Gastrocnemius medialis (tissue), 4 donors: Measurements from ENCODE around the gene SPAG5. TPM values are rescaled to one million over a fixed set of nuclear protein-coding genes. Genes with fewer than 3 reads are reported as not detected.

Source experiments
- ATAC-seq, 2 donors: fragments of 150-250 bp; one replicate each; pipeline ENCODE4 v1.9.1; 2016
- DNase-seq, 2 donors: peaks; one replicate each; pipeline ENCODE4 v3.0.0-alpha.2; 2019
- H3K27ac ChIP-seq, 4 donors: fragments of 200-600 bp; sonication (generic); 1 replicate in 1 of 4; 2 replicates in 3 of 4; pipeline ENCODE4 v1.5.1; 2016 to 2018; ENCODE audit warnings: mild to moderate bottlenecking in 2 of 4, moderate library complexity in 1 of 4
- H3K27me3 ChIP-seq, 3 donors: fragments of 200-600 bp; sonication (generic) in 2 of 3; 1 replicate in 1 of 3; 2 replicates in 2 of 3; pipeline versions ENCODE4 v1.5.1 to v1.6.0; 2016 to 2019; ENCODE audit warnings: mild to moderate bottlenecking in 1 of 3, moderate library complexity in 1 of 3
- H3K36me3 ChIP-seq, 2 donors: fragments of 200-600 bp; sonication (generic) in 1 of 2; one replicate each; pipeline ENCODE4 v1.5.1; 2017 to 2018
- H3K4me1 ChIP-seq, 2 donors: fragments of 200-600 bp; sonication (generic) in 1 of 2; one replicate each; pipeline ENCODE4 v1.5.1; 2016 to 2017; ENCODE audit warnings: mild to moderate bottlenecking in 2 of 2
- H3K4me3 ChIP-seq, 4 donors: fragments of 200-600 bp; sonication (generic) in 3 of 4; 1 replicate in 1 of 4; 2 replicates in 3 of 4; pipeline ENCODE4 v1.5.1; 2016 to 2019; ENCODE audit warnings: mild to moderate bottlenecking in 2 of 4
- H3K9me3 ChIP-seq, 3 donors: fragments of 200-600 bp; sonication (generic) in 2 of 3; 1 replicate in 1 of 3; 2 replicates in 2 of 3; pipeline ENCODE4 v1.5.1; 2016 to 2019
- CTCF ChIP-seq, 5 experiments: fragments of 450-650 bp in 3 of 5; fragments of 200-600 bp in 2 of 5; sonication (generic) in 2 of 5; IDR thresholded peaks in 4 of 5; conservative IDR thresholded peaks in 1 of 5; 1 replicate in 4 of 5; 2 replicates in 1 of 5; pipeline ENCODE4 v1.5.1; 2016 to 2019; ENCODE audit warnings: antibody characterized with exemption in 5 of 5, mild to moderate bottlenecking in 3 of 5, moderate library complexity in 3 of 5
- POLR2A ChIP-seq, 2 donors: fragments of 450-650 bp; IDR thresholded peaks; one replicate each; pipeline ENCODE4 v1.6.1; 2017; ENCODE audit warnings: antibody characterized with exemption in 2 of 2, mild to moderate bottlenecking in 2 of 2, moderate library complexity in 2 of 2
- in situ Hi-C, 4 donors: fragments of 200-750 bp; cut with MboI; loops; one replicate each; pipeline versions ENCODE4 v1.15.0 to v1.8.0; 2017; ENCODE audit warnings: low sequenced_read_pairs in 4 of 4
- intact Hi-C: fragments of 100-400 bp; cut with DNase I; formaldehyde crosslinking; loops from one replicate; pipeline ENCODE4 v1.15.1; 2023; ENCODE audit warnings: low total_unique reads
- total RNA-seq, 4 donors: library from RNA; depleted of rRNA; stranded (reverse); fragments of >200 nt; gene quantifications; one replicate each; pipeline versions ENCODE4 v1.1.0 to v1.2.3, GENCODE V29; 2016

The SPAG5 gene
- total RNA-seq, 4 donors from 2014 or later = 0.41 to 1.5 (median 0.96) TPM

GRCh38 chr17:28533091-28533807 is 65.6 kb downstream of the SPAG5 start:
- Histone ChIP-seq H3K4me3 (no peak overlapping the region), H3K4me1 (no peaks in the 10 kb centered on the region), H3K27me3 (no peaks in the 10 kb centered on the region), H3K9me3 (no peaks in the 10 kb centered on the region), H3K36me3 (no peaks in the 10 kb centered on the region), H3K27ac (no peak overlapping the region)
- in situ Hi-C loops (no loop called here), intact Hi-C loops (no loop called here)
- TF ChIP-seq POLR2A (IDR thresholded peaks at IDR 0.05) = no peak
- no peak for TF ChIP-seq CTCF (IDR thresholded peaks at IDR 0.05 in 4 of 5, conservative IDR thresholded peaks at IDR 0.05 in 1 of 5)
- DNase-seq (no peak), ATAC-seq (no peak)

DNA sequence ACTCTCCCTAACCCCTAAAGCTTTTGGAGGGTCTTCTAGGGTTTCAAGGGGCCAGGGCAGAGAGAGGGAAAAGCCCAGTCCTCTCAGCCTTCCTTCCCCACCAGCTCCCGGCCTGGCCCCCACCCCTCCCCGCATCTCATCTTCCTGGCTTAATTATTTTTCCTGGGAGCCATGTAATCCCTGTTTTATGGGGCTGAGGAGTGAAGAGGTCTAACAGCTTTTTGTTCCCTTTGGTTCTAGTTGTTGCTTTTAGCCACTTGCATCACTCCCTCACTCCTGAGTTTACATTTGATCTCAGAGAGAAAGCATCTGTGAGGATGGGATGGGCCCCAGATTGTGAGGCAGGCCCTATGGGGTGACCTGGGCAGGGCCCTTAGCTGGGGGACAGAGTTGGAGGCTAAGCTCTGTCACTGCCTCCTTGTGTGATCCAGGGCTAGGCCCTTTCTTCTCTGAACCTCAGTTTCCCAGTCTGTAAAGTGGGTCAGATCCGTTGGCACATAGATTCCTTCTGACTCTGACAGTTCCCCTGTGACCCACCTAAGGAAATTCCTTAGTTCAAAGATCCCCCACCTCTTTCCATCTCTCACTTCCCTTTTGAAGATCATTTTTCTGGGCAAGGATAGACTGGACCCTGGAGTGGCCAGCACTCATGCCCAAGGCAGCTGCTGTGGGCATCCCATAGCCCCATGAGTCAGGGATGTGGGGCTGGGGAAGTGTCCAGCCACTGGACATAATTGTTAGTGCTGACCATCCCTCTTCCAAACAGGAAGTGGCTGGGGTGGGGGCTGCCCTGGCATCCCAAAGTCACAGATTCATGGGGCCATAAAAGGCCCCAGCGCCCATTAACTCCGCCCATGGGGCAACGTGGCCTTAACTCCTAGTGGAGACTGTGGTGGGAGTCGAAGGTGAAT is 66.5 kb downstream of the SPAG5 start:
- TF ChIP-seq POLR2A (IDR thresholded peaks at IDR 0.05) (no peak), CTCF (IDR thresholded peaks at IDR 0.05 in 4 of 5, conservative IDR thresholded peaks at IDR 0.05 in 1 of 5) (no peak)
- Histone ChIP-seq H3K27ac (no peak overlapping the region), H3K36me3 (no peaks in the 10 kb centered on the region), H3K4me3 (no peak overlapping the region), H3K9me3 (no peaks in the 10 kb centered on the region), H3K27me3 (no peaks in the 10 kb centered on the region), H3K4me1 (no peaks in the 10 kb centered on the region)
- DNase-seq (no peak), ATAC-seq (no peak)
- in situ Hi-C loops (no loop called here), intact Hi-C loops (no loop called here)

DNA sequence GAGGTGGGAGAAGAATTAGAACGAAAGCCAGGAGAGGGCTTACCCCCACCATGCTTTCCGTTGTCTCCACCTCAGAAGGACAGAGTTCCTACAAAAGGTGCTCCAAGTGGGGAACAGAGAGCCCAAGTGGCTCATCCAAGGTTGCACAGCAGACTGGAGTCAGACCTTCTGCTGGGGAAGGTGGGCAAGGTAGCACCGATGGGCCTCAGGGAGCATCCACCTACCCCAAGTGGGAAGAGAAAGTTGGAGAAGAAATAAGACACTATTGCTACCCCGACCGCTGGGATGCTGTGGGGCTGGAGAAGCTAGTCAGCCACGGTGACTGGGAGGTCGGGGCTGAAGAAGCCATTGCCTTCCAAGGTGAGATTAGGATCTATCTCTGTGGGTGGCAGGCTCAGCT is 67.9 kb downstream of the SPAG5 start:
- no peaks in the 10 kb centered on the region for H3K36me3 ChIP-seq
- TF ChIP-seq POLR2A (IDR thresholded peaks at IDR 0.05) (no peak), CTCF (IDR thresholded peaks at IDR 0.05 in 4 of 5, conservative IDR thresholded peaks at IDR 0.05 in 1 of 5) (no peak)
- ATAC-seq (no peak), DNase-seq (no peak)
- H3K27me3 ChIP-seq = no peaks in the 10 kb centered on the region
- no peak overlapping the region for H3K27ac ChIP-seq
- in situ Hi-C loops (no loop called here), intact Hi-C loops (no loop called here)
- H3K4me1 ChIP-seq = no peaks in the 10 kb centered on the region
- H3K9me3 ChIP-seq = no peaks in the 10 kb centered on the region
- no peak overlapping the region for H3K4me3 ChIP-seq

- no peak for DNase-seq
- Histone ChIP-seq H3K27me3 (no peaks in the 10 kb centered on the region), H3K9me3 (no peaks in the 10 kb centered on the region), H3K36me3 (no peaks in the 10 kb centered on the region), H3K4me1 (no peaks in the 10 kb centered on the region), H3K27ac (no peak overlapping the region), H3K4me3 (no peak overlapping the region)
- ATAC-seq = no peak
- in situ Hi-C loops = no loop called here
- no peak for TF ChIP-seq CTCF (IDR thresholded peaks at IDR 0.05 in 4 of 5, conservative IDR thresholded peaks at IDR 0.05 in 1 of 5)
- no peak for TF ChIP-seq POLR2A (IDR thresholded peaks at IDR 0.05)
- intact Hi-C loops = no loop called here
These were observed 68.6 kb downstream of the SPAG5 start for GRCh38 chr17:28530250-28530649.
